B cell (primary cell): ENCODE measurements around the gene ADAMTS13.

Source experiments
- CTCF ChIP-seq: fragments of 200-600 bp; IDR thresholded peaks from one replicate; pipeline ENCODE4 v1.8.0; 2022; ENCODE audit warnings: antibody characterized with exemption, mild to moderate bottlenecking
- EZH2 ChIP-seq: IDR thresholded peaks from 2 replicates; pipeline ENCODE4 v1.6.1; 2012; ENCODE audit warnings: borderline replicate concordance, low read depth, mild to moderate bottlenecking, moderate library complexity, low read length; ENCODE audit not compliant: insufficient read depth, poor library complexity, severe bottlenecking

GRCh38 chr9:133406480-133407307 lies 15.5 kb upstream of the ADAMTS13 start:
- TF ChIP-seq CTCF (peak; percentile 87), EZH2 (no peak)
